ENCODE data around the gene TBCC. TPM values are rescaled to one million over a fixed set of nuclear protein-coding genes. Genes with fewer than 3 reads are reported as not detected.

Gene TBCC
- total and polyA plus RNA-seq, 2 experiments from 2014 or later, result 47.4 to 67.1 TPM

DNA sequence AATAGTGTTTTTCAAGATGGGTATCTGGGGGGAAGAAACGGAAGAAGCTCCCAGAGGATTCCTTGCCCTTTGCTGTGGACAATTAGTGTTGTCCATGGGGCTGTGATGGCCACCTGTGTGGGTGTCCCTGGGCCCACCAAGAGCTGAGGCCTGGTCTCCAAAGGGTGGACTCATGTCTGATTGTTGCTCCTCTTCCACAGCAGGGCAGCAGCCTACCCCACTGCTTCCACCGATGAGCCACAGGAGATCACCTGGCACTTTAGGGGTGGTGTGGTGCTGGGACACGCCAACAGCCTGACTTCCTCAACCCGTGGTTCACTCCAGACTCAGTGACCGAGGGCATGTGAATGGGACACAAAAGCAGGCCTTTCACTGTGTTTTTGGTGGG lies 48.6 kb downstream of the TBCC start:
- H3K27me3 ChIP-seq, result no peaks in the 10 kb centered on the region
- H3K27ac ChIP-seq, result no peak overlapping the region
- TF ChIP-seq, protein P1, sequence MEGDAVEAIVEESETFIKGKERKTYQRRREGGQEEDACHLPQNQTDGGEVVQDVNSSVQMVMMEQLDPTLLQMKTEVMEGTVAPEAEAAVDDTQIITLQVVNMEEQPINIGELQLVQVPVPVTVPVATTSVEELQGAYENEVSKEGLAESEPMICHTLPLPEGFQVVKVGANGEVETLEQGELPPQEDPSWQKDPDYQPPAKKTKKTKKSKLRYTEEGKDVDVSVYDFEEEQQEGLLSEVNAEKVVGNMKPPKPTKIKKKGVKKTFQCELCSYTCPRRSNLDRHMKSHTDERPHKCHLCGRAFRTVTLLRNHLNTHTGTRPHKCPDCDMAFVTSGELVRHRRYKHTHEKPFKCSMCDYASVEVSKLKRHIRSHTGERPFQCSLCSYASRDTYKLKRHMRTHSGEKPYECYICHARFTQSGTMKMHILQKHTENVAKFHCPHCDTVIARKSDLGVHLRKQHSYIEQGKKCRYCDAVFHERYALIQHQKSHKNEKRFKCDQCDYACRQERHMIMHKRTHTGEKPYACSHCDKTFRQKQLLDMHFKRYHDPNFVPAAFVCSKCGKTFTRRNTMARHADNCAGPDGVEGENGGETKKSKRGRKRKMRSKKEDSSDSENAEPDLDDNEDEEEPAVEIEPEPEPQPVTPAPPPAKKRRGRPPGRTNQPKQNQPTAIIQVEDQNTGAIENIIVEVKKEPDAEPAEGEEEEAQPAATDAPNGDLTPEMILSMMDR (IDR thresholded peaks at IDR 0.05; ENCODE audit: low read depth, low read length), result no peak
- H3K4me1 ChIP-seq (ENCODE audit: low read depth), result no peaks in the 10 kb centered on the region
- peaks cover 12% of the 10 kb centered on the region for H3K36me3 ChIP-seq
- H3K9me3 ChIP-seq (ENCODE audit: low read depth), result no peaks in the 10 kb centered on the region
- H3K4me3 ChIP-seq, result no peak overlapping the region
- DNase-seq (ENCODE audit: low read depth in 1 of 2, low spot score in 1 of 2), result no peak

DNA sequence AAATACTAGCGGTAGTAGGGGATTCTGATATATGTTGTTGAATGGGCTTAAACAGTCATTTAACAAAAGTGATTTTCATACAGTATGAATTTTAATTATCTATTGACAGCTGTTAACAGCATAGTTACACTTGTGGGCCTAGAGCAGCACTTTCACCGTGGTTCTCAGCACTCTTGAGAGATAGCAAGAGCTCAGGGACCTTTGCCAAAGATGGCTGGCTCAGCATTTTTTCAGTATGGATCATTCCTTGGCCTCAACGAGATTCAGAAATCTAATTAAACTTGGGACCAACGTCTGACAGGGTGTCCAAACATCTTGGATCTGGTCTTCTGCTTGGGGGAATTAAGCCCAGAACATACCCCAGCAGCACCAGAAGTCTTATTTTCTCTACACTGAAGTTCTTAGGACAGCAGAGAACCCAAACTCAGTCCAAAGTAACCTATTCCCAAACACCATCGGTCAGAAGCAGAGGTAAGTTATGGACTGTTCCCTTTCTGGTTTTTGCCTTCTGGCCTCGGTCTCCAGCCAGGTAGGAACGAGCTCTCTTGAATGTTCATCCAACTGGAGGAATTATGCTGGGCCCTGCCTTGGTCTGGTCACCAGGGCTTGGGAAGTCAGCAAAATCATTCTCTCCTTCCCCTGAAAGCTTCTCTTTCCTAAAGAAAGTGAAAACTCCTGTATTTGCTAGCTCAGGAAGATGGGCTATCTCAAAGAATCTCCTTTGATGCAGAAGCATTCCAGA lies 49.2 kb downstream of the TBCC start:
- Histone ChIP-seq H3K4me1 (ENCODE audit: low read depth) (no peaks in the 10 kb centered on the region), H3K36me3 (peaks cover 16% of the 10 kb centered on the region), H3K27me3 (no peaks in the 10 kb centered on the region), H3K9me3 (ENCODE audit: low read depth) (no peaks in the 10 kb centered on the region), H3K4me3 (no peak overlapping the region), H3K27ac (no peak overlapping the region)
- DNase-seq (ENCODE audit: low read depth in 1 of 2, low spot score in 1 of 2), result peak in 1 of 2 donors; percentile 78
- TF ChIP-seq, protein P1 (IDR thresholded peaks at IDR 0.05; ENCODE audit: low read depth, low read length), result no peak

DNA sequence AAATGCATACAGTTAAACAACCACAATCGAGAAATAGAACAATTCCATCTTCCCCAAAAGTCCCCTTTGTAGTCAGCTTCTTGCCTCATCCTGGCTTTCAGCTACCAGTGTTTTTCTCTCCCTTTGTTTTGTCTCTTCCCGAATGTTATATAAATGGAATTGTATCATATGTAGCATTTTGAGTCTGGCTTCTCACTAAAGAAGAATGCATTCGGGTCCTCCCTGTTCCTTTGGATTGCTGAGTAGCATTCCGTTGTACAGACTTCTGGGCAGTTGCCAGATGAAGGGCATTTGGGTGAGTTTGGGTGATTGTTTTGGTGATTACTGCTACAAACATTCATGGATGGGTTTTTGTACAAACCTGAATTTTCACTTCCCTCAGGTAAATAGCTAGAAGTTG lies 51.3 kb downstream of the TBCC start:
- no peaks in the 10 kb centered on the region for H3K4me1 ChIP-seq (ENCODE audit: low read depth)
- peak overlapping the region; percentile 51 for H3K27ac ChIP-seq
- peak in 1 of 2 donors; percentile 46 for DNase-seq (ENCODE audit: low read depth in 1 of 2, low spot score in 1 of 2)
- no peaks in the 10 kb centered on the region for H3K9me3 ChIP-seq (ENCODE audit: low read depth)
- H3K36me3 ChIP-seq, result peaks cover 34% of the 10 kb centered on the region
- TF ChIP-seq, protein P1 (IDR thresholded peaks at IDR 0.05; ENCODE audit: low read depth, low read length), result no peak
- no peaks in the 10 kb centered on the region for H3K27me3 ChIP-seq
- no peak overlapping the region for H3K4me3 ChIP-seq

Other genes starting within 250 kb of the TBCC start
- 18.9 and 22.6 TPM in 2 replicates for gene UBR2, start 182.1 kb downstream of the TBCC start, total RNA-seq
- gene UBR2, start 182.1 kb downstream of the TBCC start, polyA plus RNA-seq, result 10.9 and 13.7 TPM in 2 replicates
- 7.3 and 10.1 TPM in 2 replicates for gene PRPH2, start 23.5 kb downstream of the TBCC start, total RNA-seq
- 9.6 and 15.0 TPM in 2 replicates for gene PRPH2, start 23.5 kb downstream of the TBCC start, polyA plus RNA-seq
- gene BICRAL, start 35.9 kb upstream of the TBCC start, total RNA-seq, result 5.3 and 7.2 TPM in 2 replicates
- 3.9 and 4.5 TPM in 2 replicates for gene BICRAL, start 35.9 kb upstream of the TBCC start, polyA plus RNA-seq
- gene RPL7L1, start 133.5 kb upstream of the TBCC start, total RNA-seq, result 75.6 and 85.4 TPM in 2 replicates
- 89.5 and 121 TPM in 2 replicates for gene RPL7L1, start 133.5 kb upstream of the TBCC start, polyA plus RNA-seq
- not detected in 2 replicates for gene PTCRA, start 169.9 kb upstream of the TBCC start, total RNA-seq
- gene PTCRA, start 169.9 kb upstream of the TBCC start, polyA plus RNA-seq, result not detected in 2 replicates
- gene CNPY3, start 183.4 kb upstream of the TBCC start, total RNA-seq, result 73.0 and 78.1 TPM in 2 replicates
- gene CNPY3, start 183.4 kb upstream of the TBCC start, polyA plus RNA-seq, result 70.7 and 89.9 TPM in 2 replicates
- gene GNMT, start 214.7 kb upstream of the TBCC start, total RNA-seq, result 0.21 and 0.25 TPM in 2 replicates
- 0.21 and 1.3 TPM in 2 replicates for gene GNMT, start 214.7 kb upstream of the TBCC start, polyA plus RNA-seq
- 40.9 and 52.0 TPM in 2 replicates for gene PEX6, start 233.1 kb upstream of the TBCC start, total RNA-seq
- gene PEX6, start 233.1 kb upstream of the TBCC start, polyA plus RNA-seq, result 21.3 and 29.7 TPM in 2 replicates
- gene PPP2R5D, start 238.5 kb upstream of the TBCC start, total RNA-seq, result 58.2 and 70.0 TPM in 2 replicates
- gene PPP2R5D, start 238.5 kb upstream of the TBCC start, polyA plus RNA-seq, result 48.8 and 74.4 TPM in 2 replicates

All from cardiac muscle cell (in vitro differentiated cells and primary cell).